Stimulated activated CD4-positive, alpha-beta T cell treated with anti-CD3 and anti-CD28 coated beads, Interleukin-15, amount 100 ng/mL, for 1 hour (primary cell): ENCODE results near the gene LRG1.

ENCODE experiments used
- DNase-seq, 2 donors: peaks; one replicate each; pipeline ENCODE4 v3.0.0-alpha.2; 2020; ENCODE audit warnings: low read depth in 1 of 2, low spot score in 1 of 2

Gene LRG1

DNA sequence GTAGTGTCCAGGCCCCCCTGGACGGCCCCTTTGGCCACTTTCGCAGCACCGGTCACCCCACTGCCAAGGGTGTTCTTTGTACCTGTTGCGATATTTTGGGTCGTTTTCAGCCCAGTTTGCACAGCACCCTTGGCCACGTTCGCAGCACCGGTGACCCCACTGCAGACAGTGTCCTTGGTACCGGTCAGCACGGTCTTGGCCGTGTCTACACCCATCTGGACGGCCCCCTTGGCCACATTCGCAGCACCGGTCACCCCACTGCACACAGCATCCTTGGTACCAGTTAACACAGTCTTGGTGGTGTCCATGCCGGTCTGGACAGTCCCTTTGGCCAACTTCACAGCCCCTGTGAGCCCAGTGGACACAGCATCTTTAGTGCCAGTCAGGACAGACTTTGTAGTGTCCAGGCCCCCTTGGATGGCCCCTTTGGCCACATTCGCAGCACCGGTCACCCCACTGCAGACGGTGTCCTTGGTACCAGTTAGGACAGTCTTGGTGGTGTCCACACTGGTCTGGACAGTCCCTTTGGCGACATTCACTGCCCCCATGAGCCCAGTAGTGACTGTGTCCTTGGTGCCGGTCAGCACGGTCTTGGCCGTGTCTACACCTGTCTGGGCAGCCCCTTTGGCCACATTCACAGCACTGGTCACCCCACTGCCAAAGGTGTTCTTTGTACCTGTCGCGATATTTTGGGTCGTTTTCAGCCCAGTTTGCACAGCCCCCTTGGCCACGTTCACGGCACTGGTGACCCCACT lies 28.4 kb downstream of the LRG1 start:
- no peak for DNase-seq

DNA sequence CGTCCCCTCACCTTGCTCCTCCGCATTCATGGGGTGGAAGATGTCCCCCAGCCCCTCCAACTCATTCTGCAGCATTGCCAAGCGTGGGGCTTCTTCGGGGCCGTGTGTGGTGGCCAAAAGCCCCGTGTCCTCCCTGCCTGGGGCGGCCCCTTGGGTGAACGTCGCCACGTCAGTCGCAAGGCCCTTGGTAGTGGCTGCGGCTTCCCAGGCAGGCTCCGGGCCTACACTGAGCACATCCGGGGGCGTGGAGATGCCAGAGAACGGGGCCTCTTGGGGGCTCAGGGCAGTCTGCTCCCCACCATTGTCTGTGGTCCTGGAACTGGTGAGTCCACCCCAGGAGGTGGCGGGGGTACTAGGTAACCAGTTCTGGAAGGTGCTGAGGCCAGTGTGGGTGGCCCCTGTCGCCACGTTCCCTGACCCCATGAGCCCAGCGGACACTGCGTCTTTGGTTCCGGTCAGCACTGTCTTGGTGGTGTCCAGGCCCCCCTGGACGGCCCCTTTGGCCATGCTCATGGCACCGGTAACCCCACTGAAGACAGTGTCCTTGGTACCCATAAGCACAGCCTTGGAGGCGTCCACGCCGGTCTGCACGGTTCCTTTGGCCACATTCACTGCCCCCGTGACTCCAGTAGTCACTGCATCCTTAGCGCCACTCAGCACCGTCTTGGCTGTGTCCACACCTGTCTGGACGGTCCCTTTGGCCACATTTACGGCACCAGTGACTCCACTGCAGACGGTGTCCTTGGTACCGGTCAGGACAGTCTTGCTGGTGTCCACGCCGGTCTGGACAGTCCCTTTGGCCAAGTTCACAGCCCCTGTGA lies 29.2 kb downstream of the LRG1 start:
- DNase-seq: no peak

DNA sequence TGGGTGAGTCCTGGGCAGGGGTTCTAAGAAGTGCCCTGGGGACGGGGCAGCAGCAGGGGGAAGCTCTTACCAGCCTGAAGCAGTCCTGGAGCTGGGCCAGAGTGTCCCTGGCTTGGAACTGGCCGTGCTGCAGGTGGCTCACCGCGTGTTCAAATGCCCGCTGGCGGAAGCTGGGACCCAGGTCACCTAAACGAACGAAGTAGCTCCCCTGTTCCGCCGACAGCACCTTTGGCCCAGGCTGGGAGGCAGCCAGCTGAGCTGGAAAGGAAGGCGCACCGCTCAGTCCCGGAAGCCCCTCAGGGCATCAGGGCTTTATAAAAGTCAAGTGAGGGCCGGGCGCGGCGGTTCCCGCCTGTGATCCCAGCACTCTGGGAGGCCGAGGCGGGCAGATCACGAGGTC lies 31.1 kb downstream of the LRG1 start:
- no peak for DNase-seq

DNA sequence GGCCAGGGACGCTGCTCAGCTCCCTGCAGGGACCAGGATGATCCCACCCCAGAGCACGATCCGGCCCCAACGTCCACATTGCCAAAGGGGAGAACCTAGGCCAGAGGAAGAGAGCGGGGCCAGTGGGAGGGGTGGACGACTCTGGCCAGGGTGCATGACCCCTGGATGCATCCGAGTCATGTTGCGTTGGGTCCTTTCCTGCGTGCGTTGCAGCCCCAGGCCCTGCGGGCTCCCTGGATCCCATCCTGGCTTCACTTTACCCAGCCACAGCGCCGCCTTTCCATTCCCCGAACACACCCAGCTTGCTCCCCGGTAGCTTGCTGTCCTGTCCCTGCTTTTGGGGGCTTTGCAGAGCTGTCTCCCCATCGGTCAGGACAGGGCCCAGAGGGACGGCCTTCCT lies 32.0 kb downstream of the LRG1 start:
- no peak for DNase-seq

DNA sequence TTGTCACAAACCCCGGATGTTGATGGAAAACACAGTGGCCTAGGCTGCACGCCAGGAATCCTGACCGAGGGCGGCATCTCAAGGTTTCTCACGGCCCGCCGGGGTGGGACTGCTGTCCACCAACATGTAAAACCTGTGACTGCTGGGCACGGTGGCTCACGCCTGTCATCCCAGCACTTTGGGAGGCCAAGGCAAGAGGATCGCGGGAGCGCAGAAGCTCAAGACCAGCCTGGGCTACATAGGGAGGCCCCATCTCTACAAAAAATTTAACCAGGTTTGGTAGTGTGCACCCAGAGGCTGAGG lies 32.7 kb downstream of the LRG1 start:
- DNase-seq: no peak

DNA sequence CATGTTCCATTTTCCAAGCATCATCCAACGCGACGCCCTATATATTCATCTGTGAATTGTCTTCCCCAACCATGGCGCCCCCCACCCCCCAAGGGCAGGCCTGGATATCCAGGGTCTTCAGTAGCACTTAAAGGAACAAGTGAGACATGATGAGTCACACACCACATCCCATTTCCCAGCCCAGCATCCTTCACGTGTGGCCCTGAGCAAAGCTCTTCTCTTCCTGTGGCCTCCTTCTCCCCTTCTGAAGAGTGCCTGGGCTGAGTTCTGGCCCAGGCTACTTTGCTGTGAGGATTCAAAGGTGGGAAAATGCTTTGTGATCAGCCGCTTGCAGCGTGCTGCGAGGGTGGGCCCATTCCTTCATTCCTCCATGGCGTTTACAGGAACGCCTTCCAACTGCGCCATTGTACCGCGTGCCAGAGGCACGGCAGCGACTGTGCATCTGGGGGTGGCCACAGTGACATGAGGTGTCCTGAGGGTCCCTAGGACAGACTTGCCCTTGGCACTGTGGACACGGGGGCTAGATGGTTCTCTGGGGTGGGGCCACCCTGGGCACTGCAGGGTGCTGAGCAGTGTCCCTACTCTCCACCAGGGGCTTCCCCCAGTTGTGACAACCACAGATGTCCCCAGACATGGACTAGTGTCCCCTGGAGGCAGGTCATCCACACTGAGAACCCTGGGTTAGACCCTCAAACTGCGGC lies 33.2 kb downstream of the LRG1 start:
- no peak for DNase-seq

DNA sequence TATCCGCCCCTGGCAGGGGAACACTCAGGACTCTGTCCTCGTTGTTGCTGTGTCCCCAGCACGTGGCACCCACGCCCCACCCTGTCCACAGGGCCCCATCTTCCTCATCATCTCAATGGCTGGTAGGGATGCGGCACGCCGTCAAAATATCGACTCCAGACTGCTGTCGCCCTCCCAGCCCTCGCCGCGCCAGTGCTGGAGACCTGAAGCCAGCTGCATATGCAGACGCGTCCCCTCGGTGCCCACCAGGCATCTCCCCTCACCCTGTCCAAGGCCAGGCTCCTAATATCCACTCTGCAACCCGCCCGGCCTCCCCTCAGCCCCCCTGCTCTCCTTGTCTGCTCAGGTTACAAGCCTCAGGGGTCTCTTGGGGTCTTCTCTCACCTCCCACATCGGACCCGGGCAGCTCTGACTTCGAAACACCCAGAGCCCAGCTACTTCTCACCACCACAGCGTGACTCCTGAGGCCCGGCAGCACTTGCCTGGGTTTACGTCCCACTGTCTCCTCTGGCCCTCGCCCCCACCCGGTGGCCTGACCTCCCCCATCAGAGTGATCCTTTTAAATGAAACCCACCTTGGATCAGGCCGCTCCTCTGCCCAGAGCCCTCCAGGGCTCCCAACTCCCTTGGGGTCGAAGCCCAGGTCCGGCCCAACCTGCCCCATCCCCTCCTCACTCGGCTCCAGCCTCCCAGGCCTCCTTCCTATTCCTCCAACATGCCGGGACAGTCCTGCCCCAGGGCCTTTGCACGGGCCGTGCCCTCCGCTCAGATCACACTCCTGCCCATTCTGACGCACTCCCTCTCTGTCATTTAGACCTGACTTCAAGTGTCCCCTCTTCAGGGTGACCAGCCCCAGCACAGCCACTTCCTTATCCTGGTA lies 34.0 kb downstream of the LRG1 start:
- DNase-seq: no peak

GRCh38 chr19:4504891-4505569 lies 34.8 kb downstream of the LRG1 start:
- no peak for DNase-seq

DNA sequence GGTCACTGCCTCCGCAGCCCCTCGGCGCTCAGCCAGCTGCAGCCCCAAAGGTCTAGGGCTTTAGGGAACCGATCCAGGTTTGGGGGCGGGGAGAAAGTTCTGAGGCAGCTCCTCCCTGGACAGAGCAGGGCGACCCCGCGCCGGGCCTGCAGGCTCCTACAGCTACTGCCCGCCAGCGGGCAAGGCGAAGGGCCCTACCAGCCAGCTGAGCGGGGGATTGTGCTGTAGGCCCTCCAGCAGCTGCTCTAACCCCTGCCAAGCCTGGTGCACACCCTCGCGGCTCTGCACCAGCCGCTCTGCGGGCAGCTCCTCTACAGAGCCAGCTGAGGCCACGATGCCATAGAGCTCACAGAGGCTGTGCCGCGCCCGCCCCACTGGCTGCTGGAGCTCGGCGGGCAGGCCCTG lies 35.5 kb downstream of the LRG1 start:
- DNase-seq: no peak

DNA sequence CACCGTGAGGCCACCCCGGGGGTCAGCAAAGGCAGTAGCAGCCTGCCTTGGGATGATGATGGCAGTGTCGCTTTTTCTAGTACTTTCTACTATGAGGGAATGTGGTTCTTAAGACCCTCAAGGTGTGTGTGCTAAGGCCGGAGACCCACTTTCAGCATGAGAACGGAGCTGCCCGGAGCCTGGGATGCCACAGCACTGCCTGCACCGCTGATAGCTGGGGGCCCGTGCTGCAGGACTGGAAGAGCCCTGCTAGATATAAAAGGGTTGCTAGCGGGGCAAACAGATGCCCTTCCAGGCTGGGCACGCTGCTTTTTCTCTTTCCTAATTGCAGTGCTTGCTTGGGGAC lies 36.0 kb downstream of the LRG1 start:
- no peak for DNase-seq

- DNase-seq: no peak
Observed at GRCh38 chr19:4503132-4503824, 36.6 kb downstream of the LRG1 start.

- no peak for DNase-seq
Observed at GRCh38 chr19:4502282-4503131, 37.3 kb downstream of the LRG1 start.

DNA sequence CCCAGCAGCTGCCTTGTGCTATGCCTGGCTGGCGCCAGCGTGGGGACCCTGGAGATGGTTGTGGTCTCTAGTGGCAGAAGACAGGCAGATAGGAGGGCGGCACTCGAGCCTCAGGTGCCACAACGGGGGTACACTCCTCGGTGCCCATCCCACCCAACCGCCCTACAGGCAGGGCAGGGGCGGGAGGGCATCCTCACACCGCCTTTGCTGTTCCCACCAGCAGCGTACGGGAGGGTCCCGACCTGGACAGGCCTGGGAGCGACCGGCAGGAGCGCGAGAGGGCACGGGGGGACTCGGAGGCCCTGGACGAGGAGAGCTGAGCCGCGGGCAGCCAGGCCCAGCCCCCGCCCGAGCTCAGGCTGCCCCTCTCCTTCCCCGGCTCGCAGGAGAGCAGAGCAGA lies 38.1 kb downstream of the LRG1 start:
- DNase-seq: no peak

DNA sequence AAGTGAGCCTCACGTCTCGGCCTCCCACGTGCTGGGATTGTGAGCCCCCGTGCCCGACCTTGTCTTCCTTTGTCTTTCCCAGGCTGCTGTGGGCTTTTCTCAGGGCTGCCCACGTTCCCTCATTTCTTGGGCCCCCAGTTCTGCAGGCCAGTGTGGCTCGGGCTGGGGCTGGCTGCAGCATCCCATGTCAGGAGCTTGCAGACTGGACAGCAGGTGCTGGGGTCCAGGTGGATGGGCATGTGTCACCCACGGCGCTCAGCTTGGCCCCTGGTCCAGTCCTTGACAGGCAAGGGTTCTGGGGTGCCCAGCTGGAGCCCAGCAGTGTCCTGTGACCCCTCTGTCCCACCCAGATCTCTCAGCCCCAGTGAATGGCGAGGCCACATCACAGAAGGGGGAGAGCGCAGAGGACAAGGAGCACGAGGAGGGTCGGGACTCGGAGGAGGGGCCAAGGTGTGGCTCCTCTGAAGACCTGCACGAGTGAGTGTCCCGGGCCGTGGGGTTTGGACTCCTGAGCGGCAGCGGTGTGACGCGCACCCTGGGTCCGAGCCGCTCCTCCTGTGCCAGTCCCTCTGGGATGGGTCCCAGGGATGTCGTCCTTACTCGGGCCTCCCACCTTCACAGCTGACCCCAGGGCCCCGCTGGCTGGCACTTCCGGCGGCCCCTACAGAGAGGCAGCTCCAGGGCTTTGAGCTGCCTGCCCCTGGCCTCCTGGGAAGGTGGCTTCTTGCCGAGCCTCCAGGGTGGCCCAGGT lies 38.8 kb downstream of the LRG1 start:
- no peak for DNase-seq

GRCh38 chr19:4499855-4500254 lies 40.0 kb downstream of the LRG1 start:
- no peak for DNase-seq

- no peak for DNase-seq
Observed at GRCh38 chr19:4499318-4499717, 40.5 kb downstream of the LRG1 start.

- no peak for DNase-seq
Observed at GRCh38 chr19:4498694-4499093, 41.1 kb downstream of the LRG1 start.

GRCh38 chr19:4497770-4498389 lies 42.0 kb downstream of the LRG1 start:
- DNase-seq: no peak
